HG03280 (cell line): ENCODE data around the gene PRKAR2B.
"Not testable (repeated sequence)": the region's sequence is repeated elsewhere in the genome, so short reads cannot be mapped to it uniquely, and the experiment has no call there.

Experiments used
- ATAC-seq: cut with Tn5 transposase; IDR thresholded peaks from one replicate; pipeline ENCODE4 v1.9.1; 2021; ENCODE audit warnings: mild to moderate bottlenecking, moderate library complexity; ENCODE audit not compliant: unreplicated experiment

The PRKAR2B gene

GRCh38 chr7:107151538-107151937 is 107.0 kb downstream of the PRKAR2B start:
- ATAC-seq: no peak

GRCh38 chr7:107152011-107152410 is 107.5 kb downstream of the PRKAR2B start:
- no peak for ATAC-seq

GRCh38 chr7:107154826-107155225 is 110.3 kb downstream of the PRKAR2B start:
- ATAC-seq: no peak

GRCh38 chr7:107155726-107156125 is 111.2 kb downstream of the PRKAR2B start:
- ATAC-seq: not testable (repeated sequence)

- ATAC-seq: no peak
These were observed 112.6 kb downstream of the PRKAR2B start for GRCh38 chr7:107157091-107157490.

GRCh38 chr7:107158028-107158427 is 113.5 kb downstream of the PRKAR2B start:
- no peak for ATAC-seq

GRCh38 chr7:107160389-107160788 is 115.9 kb downstream of the PRKAR2B start:
- no peak for ATAC-seq

- no peak for ATAC-seq
These were observed 116.9 kb downstream of the PRKAR2B start for GRCh38 chr7:107161415-107161814.

GRCh38 chr7:107162475-107162874 is 118.0 kb downstream of the PRKAR2B start:
- ATAC-seq: no peak

GRCh38 chr7:107164092-107164491 is 119.6 kb downstream of the PRKAR2B start:
- ATAC-seq: no peak

- ATAC-seq: no peak
These were observed 120.8 kb downstream of the PRKAR2B start for GRCh38 chr7:107165341-107165740.

- ATAC-seq: no peak
These were observed 122.4 kb downstream of the PRKAR2B start for GRCh38 chr7:107166736-107167426.

- no peak for ATAC-seq
These were observed 123.2 kb downstream of the PRKAR2B start for GRCh38 chr7:107167483-107168232.

GRCh38 chr7:107168233-107169119 is 124.0 kb downstream of the PRKAR2B start, which contains the start of gene HBP1:
HBP1 (plus strand) TSS chr7:107169003; CDS start chr7:107179894, 10,891 bp downstream.
- ATAC-seq: peak; percentile 85

GRCh38 chr7:107169120-107170050 is 124.9 kb downstream of the PRKAR2B start:
- ATAC-seq: peak; percentile 22

- no peak for ATAC-seq
These were observed 125.8 kb downstream of the PRKAR2B start for GRCh38 chr7:107170051-107170915.

- ATAC-seq: no peak
These were observed 127.0 kb downstream of the PRKAR2B start for GRCh38 chr7:107171496-107171895.

- no peak for ATAC-seq
These were observed 127.9 kb downstream of the PRKAR2B start for GRCh38 chr7:107172276-107173032.
